HG03108 (cell line): ENCODE data around the gene RPL3.
A peak's percentile ranks its signal among the peaks of the same experiment; 100 is the strongest.
"Not testable (repeated sequence)": the region's sequence is repeated elsewhere in the genome, so short reads cannot be mapped to it uniquely, and the experiment has no call there.

Source experiments
- ATAC-seq: cut with Tn5 transposase; IDR thresholded peaks from one replicate; pipeline ENCODE4 v1.9.1; 2021; ENCODE audit warnings: moderate library complexity; ENCODE audit not compliant: unreplicated experiment

The RPL3 gene

DNA sequence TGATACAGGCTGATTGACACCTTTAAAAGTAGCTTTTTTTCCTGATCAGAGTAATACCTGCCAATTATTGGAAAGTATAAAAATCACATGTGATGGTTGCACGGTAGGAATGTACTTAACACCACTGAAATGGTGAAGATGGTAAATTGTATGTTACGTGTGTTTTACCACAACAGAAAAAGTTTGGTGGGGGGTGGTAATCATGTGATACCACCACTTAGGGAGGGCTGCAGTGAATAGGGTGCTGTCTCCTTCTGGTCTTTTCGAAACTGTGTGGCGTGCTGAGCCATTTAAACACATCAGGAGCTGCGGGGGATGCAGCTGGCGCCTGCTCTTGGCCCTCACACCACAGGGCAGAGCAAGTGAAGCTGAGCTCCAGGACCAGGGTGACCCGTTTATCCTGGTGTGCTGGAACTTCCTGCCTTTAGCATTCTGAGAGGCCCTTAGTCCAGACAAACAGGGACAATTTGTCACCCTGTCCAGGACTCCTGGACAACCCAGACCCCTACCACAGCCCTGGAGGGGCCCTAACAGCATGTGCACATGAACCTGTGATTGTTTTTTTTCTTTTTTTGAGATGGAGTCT lies 33.0 kb upstream of the RPL3 start:
- ATAC-seq: no peak

DNA sequence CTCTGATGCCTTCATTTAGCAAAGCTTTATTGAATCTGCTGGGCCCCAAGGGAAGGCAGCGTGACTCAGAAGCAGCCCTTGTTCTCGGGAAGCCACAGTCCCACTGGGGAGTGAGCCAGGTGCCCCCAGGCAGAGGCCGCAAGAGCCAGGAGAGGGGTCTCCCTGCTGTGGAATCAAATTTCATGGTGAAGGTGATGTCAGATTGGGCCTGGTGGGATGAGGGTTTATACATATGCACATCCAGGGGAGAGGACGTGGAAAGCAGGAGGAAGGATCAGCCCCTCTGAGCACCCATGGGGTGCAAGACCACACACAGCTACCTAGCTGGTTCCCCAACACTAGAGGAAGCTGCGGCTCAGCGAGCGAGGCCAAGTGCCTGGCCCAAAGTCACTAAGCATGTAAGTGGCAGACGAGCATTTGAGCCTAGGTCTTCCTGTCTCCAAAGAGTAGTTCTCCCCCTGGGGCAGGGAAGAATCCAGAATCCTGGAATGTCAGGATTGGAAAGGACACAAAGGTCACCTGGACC lies 32.3 kb upstream of the RPL3 start:
- peak; percentile 46 for ATAC-seq

- ATAC-seq: peak; percentile 12
Measured at GRCh38 chr22:39350757-39351688, 31.6 kb upstream of the RPL3 start.

- ATAC-seq: no peak
Measured at GRCh38 chr22:39349967-39350726, 30.7 kb upstream of the RPL3 start, which contains the start of gene SYNGR1. Gene SYNGR1, plus strand, starts transcription at chr22:39349991. Its CDS starts 20 bp downstream, at chr22:39350011.

- ATAC-seq: no peak
Measured at GRCh38 chr22:39349506-39349966, 30.1 kb upstream of the RPL3 start.

DNA sequence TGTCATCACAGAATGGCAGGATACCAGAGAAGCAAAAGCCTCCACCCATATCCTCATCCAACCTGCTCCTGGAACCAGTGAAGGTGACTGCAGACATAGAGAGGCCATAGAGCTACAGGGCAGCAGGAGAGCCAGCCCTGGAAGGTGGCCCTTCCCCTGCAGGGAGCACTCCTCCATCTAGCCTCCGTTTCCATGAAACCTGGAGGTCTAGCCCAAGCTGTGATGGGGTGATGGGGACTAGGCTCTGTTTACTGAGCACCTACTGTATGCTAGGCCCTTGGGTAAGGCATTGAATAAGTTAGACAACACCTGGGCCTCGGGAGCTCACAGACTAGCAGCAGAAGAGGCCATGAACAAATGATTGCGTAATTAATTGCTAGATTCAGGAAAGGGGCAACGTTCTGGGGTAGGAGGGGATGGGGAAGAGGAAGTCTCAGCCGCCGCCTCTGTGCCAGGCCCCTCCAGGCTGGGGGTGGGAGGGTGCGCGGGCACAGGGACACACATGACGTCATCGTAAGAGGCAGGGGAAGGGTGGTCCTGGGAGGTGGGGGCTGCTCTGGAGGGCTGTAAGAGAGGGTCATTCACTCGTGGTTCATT lies 29.6 kb upstream of the RPL3 start:
- ATAC-seq: no peak

DNA sequence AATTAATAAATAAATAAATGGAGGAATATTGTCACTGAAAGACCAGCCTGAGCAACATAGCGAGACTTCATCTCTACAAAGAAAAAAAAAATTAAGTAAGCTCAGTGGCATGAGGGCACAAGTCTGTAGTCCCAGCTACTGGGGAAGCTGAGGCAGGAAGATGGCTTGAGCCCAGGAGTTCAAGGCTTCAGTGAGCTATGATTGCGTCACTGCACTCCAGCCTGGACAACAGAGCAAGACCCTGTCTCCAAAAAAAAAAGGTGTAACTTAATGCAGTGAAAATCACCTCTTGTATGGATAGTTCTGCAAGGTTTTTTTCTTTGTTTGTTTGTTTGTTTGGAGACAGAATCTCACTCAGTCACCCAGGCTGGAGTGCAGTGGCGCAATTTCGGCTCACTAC lies 25.8 kb upstream of the RPL3 start:
- ATAC-seq: no peak

DNA sequence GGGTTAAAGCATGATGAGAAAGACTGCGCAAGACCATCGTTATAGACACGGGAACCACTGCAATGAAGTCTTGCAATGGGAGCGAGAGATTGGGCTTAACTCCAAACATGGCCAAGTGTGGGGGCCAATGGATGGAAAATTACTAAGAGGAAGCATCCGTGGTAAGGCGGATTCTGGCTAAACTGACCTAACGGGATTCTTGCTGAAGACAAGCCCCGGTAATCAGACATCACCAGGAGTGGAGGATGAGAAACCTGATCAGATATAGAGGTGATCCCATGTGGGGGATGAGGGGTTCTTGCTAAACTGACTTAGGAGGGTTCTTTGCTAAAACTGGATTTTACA lies 24.6 kb upstream of the RPL3 start:
- no peak for ATAC-seq

GRCh38 chr22:39343259-39344045 lies 24.0 kb upstream of the RPL3 start:
- ATAC-seq: no peak

DNA sequence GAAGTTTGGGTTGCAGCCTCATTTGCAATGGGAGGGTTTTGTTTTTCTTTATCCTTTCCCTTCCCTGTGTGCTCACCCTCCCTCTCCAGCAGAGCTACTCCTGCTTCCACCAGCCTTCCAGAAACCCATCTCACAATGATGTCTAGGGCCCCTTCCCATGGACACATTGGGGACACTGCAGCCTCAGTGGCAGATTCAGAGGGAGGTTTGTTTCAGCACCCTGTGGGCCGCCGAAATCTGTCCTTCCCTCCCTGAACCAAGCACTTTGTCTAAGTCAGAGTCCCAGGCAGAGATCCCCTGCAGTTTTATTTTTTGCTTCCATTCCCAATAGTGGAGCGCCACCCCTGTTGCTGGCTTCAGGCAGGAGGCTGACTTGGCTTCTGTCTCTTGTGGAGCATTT lies 21.8 kb upstream of the RPL3 start:
- no peak for ATAC-seq

GRCh38 chr22:39339775-39340174 lies 20.4 kb upstream of the RPL3 start:
- not testable (repeated sequence) for ATAC-seq

DNA sequence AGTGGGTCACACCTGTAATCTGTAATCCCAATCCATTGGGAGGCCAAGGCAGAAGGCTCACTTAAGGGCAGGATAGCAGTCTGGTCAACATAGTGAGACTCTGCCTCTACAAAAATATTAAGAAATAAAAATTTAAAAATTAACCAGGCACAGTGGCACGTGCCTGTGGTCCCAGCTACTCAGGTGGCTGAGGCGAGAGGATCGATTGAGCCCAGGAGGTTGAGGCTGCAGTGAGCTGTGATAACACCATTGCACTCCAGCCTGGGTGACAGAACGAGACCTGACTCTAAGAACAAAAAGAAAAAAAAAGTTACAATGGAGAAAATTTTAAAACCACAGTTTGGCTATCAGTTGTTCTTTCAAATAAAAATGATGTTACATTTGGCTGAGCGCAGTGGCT lies 17.0 kb upstream of the RPL3 start:
- ATAC-seq: no peak

GRCh38 chr22:39332441-39333064 lies 13.1 kb upstream of the RPL3 start:
- no peak for ATAC-seq

DNA sequence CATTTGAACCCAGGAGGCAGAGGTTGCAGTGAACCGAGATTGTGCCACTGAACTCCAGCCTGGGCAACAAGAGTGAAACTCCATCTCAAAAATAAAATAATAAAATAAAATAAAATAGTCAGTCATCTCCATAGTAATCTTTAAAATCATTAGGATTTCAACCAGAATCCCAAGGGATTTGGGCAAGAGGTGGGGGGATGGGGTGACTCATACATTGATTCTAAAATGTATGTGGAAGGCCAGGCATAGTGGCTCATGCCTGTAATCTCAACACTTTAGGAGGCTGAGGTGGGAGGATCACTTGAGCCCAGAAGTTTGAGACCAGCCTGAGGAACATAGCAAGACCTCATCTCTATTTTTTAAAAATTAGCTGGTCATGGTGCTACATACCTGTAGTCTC lies 11.1 kb upstream of the RPL3 start:
- ATAC-seq: not testable (repeated sequence)

- no peak for ATAC-seq
Measured at GRCh38 chr22:39327995-39328754, 8.8 kb upstream of the RPL3 start.

GRCh38 chr22:39325392-39325932 lies 6.0 kb upstream of the RPL3 start:
- no peak for ATAC-seq

- ATAC-seq: not testable (repeated sequence)
Measured at GRCh38 chr22:39320616-39321029, 1.2 kb upstream of the RPL3 start.

GRCh38 chr22:39318507-39319283 lies 728 bp downstream of the RPL3 start:
- ATAC-seq: peak; percentile 3
